HK-2 (cell line): ENCODE measurements around the gene DNAI1.
"Not testable (repeated sequence)": the region's sequence is repeated elsewhere in the genome, so short reads cannot be mapped to it uniquely, and the experiment has no call there.

Source experiments
- DNase-seq: peaks from one replicate; pipeline ENCODE4 v3.0.0-alpha.2; 2018; ENCODE audit not compliant: unreplicated experiment

The DNAI1 gene

DNA sequence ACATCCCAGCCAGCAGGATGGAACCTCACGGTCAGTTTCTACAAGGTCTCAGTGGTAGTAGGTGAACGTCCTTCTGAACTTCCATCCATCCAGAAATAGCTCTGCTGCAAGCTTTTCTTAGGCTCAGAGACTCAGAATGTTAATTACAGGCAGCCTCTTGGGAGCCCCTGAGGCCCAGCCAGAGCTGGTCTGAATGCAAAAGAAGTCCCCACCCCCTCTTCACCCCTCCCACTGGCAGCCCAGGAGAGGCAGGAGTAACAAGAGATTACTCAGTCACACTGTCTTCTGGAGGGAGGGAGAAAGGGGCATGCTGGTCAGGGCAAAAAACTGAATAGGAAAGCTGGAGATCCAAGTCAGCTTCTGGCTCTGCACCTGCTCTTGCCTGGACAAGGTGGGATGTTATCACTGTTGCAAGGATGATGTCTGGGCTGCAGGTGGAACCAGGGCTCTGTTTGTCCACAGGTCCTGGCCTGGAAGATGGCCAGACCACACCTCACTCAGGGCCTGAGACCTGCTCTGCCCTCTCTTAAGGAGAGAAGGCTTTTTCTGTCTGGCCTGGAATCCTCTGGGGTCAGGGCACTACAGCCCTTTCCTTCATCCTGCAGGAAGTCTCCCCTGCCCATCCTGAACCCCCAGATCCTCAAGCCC lies 55.1 kb downstream of the DNAI1 start:
- no peak for DNase-seq

DNA sequence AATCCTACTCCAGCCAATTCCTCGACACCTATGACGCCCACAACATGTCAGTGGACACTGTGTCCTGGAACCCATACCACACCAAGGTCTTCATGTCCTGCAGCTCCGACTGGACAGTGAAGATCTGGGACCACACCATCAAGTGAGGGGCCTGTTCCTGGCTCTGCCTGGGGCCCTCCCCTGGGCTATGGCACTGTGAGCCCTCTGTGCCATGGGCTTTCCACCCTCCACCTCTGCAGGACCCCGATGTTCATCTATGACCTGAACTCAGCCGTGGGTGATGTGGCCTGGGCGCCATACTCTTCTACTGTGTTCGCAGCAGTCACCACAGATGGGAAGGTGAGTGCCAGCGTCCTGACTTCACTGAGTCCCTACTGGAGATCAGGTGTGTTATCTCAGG lies 55.8 kb downstream of the DNAI1 start:
- DNase-seq, result no peak

DNA sequence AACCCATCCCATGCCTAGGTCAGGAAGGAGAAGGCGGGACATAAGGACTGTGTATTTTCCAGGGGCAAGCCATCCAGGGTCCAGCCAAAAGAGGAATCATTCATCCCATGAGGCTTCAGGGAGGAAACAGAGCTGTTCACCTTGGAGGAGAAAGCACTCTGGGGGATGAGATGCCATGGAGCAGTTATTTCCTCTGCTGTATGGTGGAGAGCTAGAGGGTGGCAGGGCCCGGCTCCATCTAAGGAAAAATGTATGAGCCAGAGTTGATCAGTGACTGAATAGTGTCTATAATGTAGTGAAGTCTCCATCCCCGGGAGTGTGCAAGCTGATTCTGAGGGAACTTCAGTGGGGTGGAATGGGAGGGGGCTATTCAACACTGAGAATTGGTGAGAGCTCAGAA lies 56.2 kb downstream of the DNAI1 start:
- no peak for DNase-seq

DNA sequence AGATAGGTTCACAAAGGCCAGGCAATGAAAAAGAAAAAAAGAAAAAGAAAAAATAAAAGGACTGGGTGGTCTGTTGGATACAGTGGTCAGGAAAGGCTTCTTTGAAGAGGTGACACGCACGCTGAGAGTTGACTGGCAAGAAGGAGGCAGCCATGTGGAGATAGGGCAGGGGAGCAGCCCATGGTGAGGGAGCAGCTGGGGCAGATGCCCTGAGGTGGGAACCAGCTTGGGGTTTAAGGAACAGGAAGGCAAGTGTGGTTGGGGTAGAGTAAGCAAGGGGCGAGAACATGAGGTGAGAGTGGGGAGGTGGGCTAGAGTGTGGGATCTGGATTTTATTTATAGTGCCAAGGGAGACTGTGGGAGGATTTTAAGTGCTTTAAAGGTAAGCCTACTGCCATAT lies 57.4 kb downstream of the DNAI1 start:
- DNase-seq, result no peak

DNA sequence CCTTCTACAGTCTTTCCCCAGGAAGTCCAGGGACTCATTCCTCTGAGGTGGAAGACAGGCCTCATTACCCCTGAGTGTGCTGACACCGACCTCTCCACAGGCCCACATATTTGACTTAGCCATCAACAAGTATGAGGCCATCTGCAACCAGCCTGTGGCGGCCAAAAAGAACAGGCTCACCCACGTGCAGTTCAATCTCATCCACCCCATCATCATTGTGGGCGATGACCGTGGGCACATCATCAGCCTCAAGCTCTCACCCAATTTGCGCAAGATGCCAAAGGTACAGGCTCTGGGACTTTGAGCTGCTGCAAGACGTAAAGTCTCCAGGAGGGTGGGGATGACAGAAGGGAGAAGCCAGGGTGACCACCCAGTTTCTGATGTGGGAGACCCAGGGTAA lies 58.6 kb downstream of the DNAI1 start:
- no peak for DNase-seq

DNA sequence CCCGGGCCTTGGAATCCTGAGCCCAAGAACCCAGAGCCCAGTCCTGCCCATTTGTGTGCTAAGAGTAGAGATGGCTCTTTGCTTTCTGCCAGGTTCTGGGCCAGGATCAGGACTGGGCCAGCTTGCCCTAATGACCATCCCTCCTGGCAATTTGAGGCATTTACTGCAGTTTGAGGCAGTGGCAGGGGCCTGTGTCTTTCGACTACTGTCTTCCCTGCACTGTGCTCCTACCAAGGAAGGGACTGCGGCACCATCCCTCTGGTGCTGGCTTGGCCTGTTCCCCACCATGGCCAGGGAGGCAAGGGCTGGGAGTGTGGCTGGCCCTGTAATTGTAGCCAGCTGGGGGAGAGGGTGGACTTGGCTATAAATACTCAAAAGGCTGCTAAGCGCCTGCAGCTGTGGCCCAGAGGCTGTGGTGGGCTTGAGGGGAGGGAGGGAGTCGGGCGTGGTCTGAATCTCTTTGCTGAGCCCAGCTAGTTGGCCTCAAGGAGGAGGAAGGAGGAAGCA lies 59.6 kb downstream of the DNAI1 start:
- DNase-seq, result no peak

DNA sequence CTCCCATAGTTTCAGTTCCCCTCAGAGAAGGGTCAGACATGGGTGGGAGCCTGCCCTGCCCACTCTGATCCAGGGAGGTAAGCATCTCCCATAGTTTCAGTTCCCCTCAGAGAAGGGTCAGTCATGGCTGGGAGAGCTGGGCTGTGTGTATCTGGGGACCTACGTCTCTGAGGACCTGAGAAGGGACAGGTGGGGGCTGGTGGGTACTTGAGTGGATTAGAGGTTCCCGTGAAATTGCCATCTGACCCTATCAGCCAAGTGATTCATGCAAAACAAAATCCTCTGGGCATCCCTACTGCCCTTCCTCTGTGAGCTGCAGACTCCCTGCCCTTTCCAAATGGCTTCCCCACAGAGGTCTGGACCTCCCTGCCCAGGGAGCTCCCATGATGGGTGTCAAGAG lies 60.3 kb downstream of the DNAI1 start:
- DNase-seq, result no peak

DNA sequence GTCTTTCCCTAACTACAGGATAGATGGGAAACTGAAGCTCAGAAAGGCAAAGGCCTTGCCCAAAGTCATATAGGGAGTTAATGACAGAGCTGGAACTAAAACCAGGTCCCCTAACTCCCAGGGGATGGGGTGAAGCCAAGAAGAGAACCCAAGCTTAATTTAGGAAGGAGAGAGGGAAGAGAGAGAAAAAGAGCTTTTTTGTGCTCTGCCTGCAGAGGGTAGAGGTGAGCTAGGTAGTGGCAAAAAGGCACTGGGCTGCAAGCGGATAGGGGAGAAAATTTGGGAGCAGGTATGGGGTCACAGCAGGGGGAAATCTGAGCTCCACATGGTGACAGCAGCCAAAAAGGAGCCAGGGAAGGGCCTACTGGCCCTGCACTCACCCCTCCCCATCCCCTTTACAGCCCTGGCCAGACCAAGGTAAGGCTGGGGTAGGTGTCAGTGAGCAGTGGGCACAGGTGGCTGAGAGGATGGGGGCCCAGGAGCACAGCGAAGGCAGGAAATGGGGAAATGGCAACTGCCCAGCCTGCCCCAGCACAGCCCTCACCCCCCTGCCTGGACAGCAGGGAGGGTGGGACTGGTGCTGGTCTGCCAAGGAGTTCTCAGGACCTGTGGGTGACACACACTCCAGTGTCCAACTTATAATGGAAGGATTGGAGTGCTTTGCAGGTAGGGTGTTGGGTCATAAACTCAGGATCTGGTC lies 60.9 kb downstream of the DNAI1 start:
- DNase-seq, result no peak

DNA sequence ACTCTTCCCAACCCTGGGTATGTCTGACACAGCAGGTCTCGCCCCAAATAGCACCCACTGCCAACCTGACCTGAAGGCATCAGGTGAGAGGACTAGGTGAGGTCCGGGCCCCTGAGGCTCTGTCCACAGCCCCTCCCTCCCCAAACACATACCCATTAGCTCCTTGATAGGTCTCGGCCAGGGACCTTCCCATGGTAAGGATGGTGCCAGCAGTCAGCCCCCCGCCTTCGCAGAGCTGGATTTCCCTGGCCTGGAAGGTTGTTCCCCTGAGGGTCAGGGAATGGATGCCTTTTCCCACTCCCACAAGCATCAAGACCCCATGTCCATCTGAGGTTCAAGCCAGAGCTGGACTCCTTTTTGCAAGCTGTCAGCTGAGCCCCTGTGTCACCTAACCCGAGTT lies 61.5 kb downstream of the DNAI1 start:
- DNase-seq, result no peak

DNA sequence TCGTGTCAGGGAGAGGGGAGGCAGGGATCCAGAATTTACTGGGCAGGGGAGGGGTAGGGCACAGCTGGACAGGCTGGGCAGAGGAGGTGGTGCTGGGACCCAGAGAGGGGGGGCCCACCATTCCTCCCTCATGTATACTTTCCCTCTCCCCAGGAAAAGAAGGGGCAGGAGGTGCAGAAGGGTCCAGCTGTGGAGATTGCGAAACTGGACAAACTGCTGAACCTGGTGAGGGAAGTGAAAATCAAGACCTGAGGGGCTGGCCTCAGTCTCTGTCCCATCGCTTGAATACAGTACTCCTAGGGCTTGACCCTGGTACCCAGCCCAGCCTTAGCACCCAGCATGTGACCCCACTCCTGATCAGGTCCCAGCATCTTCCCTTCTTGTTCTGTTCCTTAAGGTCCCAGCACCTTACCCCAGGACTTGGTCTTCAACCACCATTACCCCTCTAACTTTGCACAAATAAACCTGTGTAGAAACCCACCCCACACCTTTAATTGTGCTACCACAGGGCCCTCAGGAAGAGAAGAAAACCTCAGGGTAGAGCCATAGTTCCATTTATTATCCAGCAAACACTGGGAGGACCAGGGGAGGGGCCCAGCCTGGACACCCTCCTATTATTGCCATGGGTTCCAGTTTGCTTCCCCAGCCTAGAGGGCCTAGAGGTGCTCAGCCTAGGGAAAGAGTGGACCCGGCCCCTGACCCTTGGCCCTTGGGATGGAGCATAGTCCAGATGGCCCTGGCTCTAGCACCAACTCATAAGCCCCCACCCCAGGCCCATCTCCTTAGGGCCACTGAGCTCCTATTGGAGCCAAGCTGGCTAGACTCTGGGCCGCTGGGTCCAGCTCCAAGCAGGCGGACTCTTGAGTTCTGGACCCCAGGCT lies 62.1 kb downstream of the DNAI1 start:
- no peak for DNase-seq

DNA sequence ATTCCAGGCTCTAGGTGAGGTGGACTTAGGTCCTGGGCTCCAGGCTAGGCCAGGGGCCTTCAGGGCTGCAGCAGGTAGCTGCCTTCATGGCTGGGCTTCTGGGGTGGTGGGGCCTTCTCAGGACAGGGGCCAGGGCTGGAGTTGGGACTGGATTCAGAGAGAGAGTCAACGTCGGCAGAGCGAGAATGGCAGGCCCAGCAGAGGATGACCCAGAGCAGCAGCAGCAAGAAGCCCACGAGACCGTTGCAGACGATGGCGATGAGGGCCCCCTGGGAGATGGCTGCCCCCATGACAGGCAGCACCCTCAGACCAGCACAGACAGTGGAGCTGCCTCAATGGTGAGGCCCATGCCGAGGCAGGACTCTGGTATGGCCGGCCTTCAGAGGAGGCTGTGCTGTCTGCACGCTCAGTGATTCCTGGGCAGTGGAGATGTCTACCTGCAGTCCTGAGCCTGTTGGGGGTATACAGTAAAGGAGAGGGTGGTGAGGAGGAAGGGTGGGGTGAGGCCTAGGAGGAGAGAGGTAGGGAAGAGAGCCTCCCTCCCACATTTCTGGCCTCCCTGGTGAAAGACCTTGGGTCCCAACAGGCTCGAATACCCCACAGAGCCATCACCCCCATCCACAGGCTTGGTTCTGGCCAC lies 62.9 kb downstream of the DNAI1 start:
- DNase-seq, result no peak

DNA sequence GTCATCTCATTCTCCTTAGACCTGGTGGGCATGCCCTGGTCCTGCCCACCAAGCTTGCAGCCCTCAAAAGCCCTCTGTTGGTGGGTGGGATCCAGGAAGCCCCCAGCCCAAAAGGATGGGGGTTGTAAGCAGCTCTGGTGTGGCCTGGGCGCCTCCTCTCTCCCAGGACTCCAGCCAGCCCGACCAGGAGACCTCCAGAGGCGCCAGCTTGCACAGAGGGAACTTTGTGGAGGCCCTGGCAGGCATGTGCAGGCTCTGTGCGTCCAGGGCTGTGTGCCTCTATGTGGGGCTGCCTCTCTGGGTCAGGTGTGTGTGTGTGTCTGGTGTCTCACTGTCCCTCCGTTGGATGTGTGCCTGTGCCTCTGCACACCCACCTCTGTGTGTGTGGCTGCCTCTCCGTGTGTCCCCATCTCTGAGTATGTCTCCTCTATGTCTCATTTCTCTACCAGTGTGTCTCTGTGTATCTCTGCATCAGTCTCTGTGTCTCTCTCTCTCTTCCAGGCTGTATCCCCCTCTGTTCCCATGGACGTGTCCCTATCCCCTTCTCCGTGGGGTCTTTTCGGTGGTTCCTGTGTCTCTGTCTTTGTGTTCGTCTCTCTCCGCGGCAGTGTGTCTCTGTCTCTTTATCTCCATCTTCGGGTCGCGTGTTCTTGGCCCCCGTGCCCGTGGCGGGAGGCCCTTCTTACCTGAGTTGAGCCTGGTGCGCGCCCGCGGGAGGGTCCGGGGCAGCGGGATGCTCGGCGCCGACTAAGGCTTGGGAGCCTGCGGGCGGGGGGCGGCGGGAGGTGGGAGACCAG lies 63.7 kb downstream of the DNAI1 start:
- no peak for DNase-seq

DNA sequence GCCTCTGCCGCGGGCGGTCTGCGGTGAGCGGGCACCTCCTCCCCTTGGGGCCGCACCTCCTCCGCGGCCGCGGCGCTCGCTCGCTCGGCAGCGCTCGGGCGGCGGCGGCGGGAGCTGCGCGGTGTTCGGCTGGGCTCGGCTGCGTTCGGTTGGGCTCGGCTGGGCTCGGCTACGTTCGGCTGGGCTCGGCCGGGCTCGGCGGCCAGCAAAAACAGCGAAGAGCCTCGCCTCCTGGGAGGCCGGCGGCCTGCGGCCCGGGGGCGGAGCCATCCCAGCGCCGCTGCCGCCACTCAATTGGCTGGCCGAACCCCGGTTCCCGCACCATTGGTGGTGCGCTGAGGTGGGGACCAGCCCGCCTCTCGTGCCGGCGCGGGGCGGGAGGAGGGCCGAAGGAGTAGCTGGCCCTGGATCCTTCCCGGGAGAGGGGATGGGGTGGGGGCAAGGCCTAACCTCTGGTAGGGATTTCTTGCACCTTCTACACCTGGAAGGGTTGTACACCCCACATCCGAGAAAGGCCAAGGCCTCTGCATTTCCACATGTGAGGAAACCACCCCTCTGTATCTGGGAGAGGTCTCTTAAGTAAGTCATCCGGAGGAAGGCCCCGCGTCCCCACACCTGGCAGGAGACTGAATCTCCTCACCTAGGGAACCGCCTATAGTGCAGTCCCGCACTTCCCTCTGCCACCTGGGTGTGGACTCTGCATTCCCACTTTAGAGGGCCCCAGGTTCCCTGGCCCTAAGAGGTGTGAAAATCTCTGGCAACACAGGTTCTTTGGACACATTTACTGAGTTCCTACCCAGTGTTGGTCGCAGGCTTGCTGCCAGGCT lies 64.6 kb downstream of the DNAI1 start, which contains the start of gene ENHO:
ENHO (minus strand) TSS at position 20 of the 827 bp plus-strand sequence. CDS start 1,295 bp downstream, outside the sequence.
- peak; percentile 89 for DNase-seq

DNA sequence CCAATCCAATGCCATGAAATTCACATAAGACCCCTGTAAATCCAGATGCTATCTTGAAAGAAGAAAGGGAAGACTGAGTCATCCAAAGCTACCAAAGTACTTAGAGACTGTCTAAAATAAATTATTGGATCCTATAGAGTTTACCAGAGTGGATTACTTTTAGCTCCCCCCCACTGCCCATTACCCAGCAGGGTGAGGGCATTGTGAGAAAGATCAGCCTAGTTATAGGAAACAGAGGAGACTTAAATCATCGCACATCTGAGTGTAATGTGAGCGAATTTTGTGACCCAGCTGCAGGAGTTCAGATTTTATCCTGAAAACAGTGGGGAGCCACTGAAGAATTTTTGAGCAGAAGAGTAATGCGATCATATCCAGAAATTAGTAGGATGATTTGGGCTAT lies 65.7 kb downstream of the DNAI1 start:
- DNase-seq, result no peak

DNA sequence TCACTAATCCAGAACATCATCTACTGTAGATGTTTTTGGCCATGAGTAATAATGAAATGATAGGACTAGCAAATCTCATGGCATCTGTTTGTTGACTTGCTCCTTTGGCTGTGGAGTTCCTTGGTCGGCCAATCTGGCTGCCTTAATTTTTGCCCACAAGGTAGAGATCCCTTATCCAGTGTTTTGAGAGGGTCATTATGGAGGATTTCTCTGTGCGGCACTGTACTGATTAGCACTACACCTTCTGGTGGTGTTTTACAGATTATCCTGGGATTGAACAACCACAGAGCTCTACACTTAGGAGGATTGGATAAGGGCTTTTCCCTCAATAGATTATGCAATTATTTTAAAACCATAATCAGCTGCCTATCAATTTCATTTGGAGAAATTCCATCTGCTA lies 67.4 kb downstream of the DNAI1 start:
- DNase-seq, result no peak

DNA sequence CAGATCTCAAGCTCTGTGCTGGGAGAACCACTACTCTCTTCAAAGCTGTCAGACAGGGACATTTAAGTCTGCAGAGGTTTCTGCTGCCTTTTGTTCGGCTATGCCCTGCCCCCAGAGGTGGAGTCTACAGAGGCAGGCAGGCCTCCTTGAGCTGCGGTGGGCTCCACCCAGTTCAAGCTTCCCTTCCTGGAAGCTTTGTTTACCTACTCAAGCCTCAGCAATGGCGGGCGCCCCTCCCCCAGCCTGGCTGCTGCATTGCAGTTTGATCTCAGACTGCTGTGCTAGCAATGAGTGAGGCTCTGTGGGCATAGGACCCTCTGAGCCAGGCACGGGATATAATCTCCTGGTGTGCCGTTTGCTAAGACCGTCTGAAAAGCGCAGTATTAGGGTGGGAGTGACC lies 73.4 kb downstream of the DNAI1 start:
- not testable (repeated sequence) for DNase-seq

DNA sequence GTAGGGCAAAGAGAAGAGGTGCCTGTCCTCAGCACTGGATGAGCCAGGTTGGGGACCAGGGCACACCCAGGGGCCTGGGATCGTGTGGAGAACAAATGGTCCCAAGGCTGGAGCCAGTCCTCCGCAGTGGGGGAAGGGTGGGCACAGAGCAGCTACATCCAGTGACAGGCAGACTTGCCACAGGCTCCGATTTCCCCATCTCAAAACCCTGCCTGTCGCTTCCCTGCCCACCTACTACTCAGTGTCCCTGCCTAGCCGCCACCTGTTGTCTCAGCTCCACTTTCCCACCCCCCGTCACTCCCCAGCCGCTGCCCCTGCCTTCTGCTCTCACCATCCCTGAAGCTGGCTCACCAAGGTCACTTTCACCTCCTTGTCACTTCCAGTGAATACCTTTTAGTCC lies 78.1 kb downstream of the DNAI1 start:
- DNase-seq, result no peak

DNA sequence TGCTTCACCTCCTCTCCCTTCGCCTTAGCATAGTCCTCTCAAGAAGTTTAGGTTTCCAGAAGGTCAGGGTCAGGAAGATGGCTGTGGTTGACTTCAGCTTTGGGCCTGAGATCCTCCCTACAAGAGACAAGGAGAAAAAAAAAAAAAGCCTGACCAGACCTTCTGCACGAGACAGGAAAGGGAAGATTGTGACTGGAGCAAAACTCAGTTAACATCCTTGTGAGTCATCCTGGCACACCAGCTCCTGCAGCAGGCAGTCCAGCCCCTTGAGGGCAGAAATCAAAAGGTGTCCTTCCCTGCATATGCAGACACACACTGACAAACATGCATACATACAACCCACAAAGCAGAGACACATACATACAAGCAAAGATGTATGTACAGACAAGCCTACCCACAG lies 82.2 kb downstream of the DNAI1 start:
- no peak for DNase-seq

DNA sequence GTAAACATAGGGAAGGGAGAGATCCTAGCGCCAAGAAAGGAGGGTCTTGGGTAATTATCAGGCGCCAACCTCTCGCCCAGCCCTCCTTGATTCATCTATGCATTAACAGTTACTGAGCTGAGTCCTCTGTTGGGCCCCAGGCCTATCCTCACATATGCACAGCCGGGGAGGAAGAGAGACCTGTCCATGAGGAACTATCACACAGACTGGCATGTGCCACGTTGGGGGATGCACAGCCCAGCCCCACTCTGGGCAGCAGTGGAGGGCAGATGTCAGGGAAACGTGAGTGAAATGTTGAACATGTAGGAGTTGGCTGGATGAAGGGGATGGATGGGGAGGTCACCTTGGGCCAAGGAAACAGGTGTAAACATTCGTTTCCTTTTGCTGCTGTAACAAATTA lies 82.9 kb downstream of the DNAI1 start:
- DNase-seq, result no peak

DNA sequence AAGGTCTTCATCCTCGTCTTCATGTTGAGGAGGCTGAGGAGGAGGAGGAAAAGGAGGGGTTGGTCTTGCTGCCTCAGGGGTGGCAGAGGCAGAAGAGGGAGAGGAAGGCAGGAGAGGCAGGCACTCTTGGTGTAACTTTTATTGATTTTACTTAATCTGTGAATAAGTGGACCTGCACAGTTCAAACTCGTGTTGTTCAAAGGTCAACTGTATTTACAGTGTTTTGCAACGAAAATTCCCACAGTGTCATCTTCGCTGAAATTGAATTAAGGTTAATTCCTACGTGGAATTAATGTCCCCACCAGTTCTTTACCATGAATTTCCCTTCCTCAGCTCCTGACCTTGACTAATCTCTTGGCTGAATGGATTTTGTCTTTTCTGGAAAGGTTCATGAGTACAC lies 85.4 kb downstream of the DNAI1 start:
- DNase-seq, result no peak
